SU-DHL-6 (cell line): ENCODE results near the gene KRT6A.

Experiments used
- H2AFZ ChIP-seq: fragments of 200-600 bp; sonication (generic); 2 replicates; pipeline ENCODE4 v1.6.1; 2014; ENCODE audit warnings: low read depth, mild to moderate bottlenecking, moderate library complexity, mixed read lengths, antibody characterized with exemption, low read length; ENCODE audit not compliant: severe bottlenecking
- H3F3A ChIP-seq: fragments of 200-600 bp; shearing (Covaris generic); 2 replicates; pipeline ENCODE4 v1.6.0; 2016; ENCODE audit warnings: antibody characterized with exemption, mild to moderate bottlenecking; ENCODE audit not compliant: insufficient read depth
- H3K27ac ChIP-seq: fragments of 200-600 bp; sonication (generic); 2 replicates; pipeline ENCODE4 v1.5.1; 2016; ENCODE audit warnings: low read depth, mild to moderate bottlenecking, low read length, moderate library complexity, mixed read lengths
- H3K27me3 ChIP-seq: fragments of 200-600 bp; sonication (generic), shearing (Covaris generic); 2 replicates; pipeline ENCODE4 v1.6.0; 2014; ENCODE audit warnings: mild to moderate bottlenecking, low read length
- H3K36me3 ChIP-seq: fragments of 200-600 bp; sonication (generic); 2 replicates; pipeline ENCODE4 v1.6.1; 2014; ENCODE audit warnings: mild to moderate bottlenecking, low read length, mixed read lengths
- H3K4me2 ChIP-seq: fragments of 300-600, 200-600 bp; shearing (Covaris generic), sonication (generic); 2 replicates; pipeline ENCODE4 v1.6.0; 2014; ENCODE audit warnings: low read length, low read depth, mild to moderate bottlenecking; ENCODE audit not compliant: poor library complexity, severe bottlenecking
- H3K4me3 ChIP-seq: fragments of 200-600 bp; sonication (generic); 2 replicates; pipeline ENCODE4 v1.5.1; 2014; ENCODE audit warnings: antibody characterized with exemption, low read length, mild to moderate bottlenecking, mixed read lengths; ENCODE audit not compliant: insufficient read depth, poor library complexity, severe bottlenecking
- H3K79me2 ChIP-seq: fragments of 200-600 bp; sonication (generic); 2 replicates; pipeline ENCODE4 v1.6.1; 2014; ENCODE audit warnings: mild to moderate bottlenecking, low read length, moderate library complexity; ENCODE audit not compliant: insufficient read depth
- H3K9ac ChIP-seq: fragments of 200-600 bp; sonication (generic); 2 replicates; pipeline ENCODE4 v1.7.0; 2014; ENCODE audit warnings: mild to moderate bottlenecking, low read length
- H3K9me2 ChIP-seq: fragments of 200-600 bp; sonication (generic); replicated peaks from 2 replicates; pipeline ENCODE4 v1.6.1; 2014; ENCODE audit warnings: low read length; ENCODE audit not compliant: insufficient read depth
- H3K9me3 ChIP-seq: fragments of 200-600 bp; sonication (generic); 2 replicates; pipeline ENCODE4 v1.6.1; 2014; ENCODE audit warnings: low read length, mixed read lengths; ENCODE audit not compliant: insufficient read depth
- H4K20me1 ChIP-seq: fragments of 200-600 bp; sonication (generic); 2 replicates; pipeline ENCODE4 v1.6.1; 2014; ENCODE audit warnings: low read depth, mild to moderate bottlenecking, antibody characterized with exemption, low read length, moderate library complexity, mixed read lengths
- EZH2phosphoT487 ChIP-seq: fragments of 200-600 bp; sonication (generic), shearing (Covaris generic); conservative IDR thresholded peaks from 2 replicates; pipeline ENCODE4 v1.6.1; 2018; ENCODE audit warnings: mild to moderate bottlenecking, antibody characterized with exemption, low read length, moderate library complexity, mixed read lengths
- TF ChIP-seq, protein P1 (sequence below): fragments of 200-600 bp; sonication (generic); IDR thresholded peaks from one replicate; pipeline ENCODE4 v1.5.1; 2017; ENCODE audit warnings: antibody characterized with exemption, mild to moderate bottlenecking, low read length, moderate library complexity; ENCODE audit not compliant: insufficient read depth, poor library complexity, severe bottlenecking

Gene KRT6A

DNA sequence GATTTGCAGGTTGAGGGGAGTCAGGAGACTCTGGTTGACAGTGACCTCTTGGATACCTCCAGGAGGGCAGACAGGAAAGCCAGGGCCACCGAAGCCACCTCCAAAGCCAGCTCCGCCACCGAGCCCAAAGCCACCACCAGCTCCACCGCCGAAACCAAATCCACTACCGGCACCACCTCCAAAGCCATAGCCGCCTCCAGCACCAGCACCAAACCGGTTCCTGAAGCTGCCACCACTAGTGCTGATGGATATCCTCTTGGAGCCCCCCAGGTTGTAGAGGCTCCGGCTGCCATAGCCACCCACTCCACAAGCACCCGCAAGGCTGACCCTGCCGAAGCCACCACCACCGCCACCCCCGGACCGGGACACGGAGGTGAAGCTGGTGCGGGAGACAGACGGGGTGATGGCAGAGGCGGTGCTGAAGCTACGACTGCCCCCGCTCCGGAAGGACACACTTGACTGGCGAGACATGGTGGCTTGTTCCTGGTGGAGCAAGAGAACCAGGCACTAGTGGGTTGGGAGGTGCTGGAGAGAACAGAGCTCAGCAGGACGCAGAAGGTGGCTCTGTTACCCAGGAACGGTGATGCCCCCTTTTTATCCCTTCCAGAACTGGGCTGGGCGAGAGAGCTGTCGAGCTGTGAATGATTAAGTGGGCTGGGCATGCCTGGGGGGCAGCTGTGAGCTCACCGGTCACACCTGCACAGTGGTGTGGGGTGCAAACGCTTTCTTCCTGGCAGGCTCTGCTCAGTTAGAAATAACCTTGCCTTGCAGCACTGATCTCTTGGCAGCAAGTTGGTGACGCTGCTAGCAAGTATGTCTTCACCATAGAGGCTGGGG, 27.0 kb upstream of the KRT6A start, which contains the start of gene KRT5:
Gene KRT5 (minus strand): TSS at position 569 of the 837 bp plus-strand sequence. CDS start 98 bp downstream, at position 471.
- Histone ChIP-seq H3K9ac (no peak within 1 kb of the TSS), H3K4me3 (no peak within 1 kb of the TSS), H3K27me3 (no peaks in the 10 kb centered on the region), H4K20me1 (no peaks in the 10 kb centered on the region; the same call in 1 of the 2 replicates), H3K9me2 (no peaks in the 10 kb centered on the region), H2AFZ (no peak within 1 kb of the TSS), H3F3A (no peaks in the 10 kb centered on the region), H3K9me3 (no peaks in the 10 kb centered on the region), H3K27ac (no peak within 1 kb of the TSS), H3K4me2 (no peak within 1 kb of the TSS), H3K36me3 (no peaks in the 10 kb centered on the region), H3K79me2 (no peaks in the 10 kb centered on the region)
- TF ChIP-seq, protein P1, sequence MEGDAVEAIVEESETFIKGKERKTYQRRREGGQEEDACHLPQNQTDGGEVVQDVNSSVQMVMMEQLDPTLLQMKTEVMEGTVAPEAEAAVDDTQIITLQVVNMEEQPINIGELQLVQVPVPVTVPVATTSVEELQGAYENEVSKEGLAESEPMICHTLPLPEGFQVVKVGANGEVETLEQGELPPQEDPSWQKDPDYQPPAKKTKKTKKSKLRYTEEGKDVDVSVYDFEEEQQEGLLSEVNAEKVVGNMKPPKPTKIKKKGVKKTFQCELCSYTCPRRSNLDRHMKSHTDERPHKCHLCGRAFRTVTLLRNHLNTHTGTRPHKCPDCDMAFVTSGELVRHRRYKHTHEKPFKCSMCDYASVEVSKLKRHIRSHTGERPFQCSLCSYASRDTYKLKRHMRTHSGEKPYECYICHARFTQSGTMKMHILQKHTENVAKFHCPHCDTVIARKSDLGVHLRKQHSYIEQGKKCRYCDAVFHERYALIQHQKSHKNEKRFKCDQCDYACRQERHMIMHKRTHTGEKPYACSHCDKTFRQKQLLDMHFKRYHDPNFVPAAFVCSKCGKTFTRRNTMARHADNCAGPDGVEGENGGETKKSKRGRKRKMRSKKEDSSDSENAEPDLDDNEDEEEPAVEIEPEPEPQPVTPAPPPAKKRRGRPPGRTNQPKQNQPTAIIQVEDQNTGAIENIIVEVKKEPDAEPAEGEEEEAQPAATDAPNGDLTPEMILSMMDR, result no peak
- TF ChIP-seq EZH2phosphoT487, result no peak

GRCh38 chr12:52519387-52519703, 26.3 kb upstream of the KRT6A start:
- no peaks in the 10 kb centered on the region for H3K9me2 ChIP-seq
- no peak overlapping the region for H2AFZ ChIP-seq
- no peaks in the 10 kb centered on the region for H3K36me3 ChIP-seq
- H3K4me3 ChIP-seq, result no peak overlapping the region
- no peak overlapping the region for H3K4me2 ChIP-seq
- no peaks in the 10 kb centered on the region for H3F3A ChIP-seq
- no peaks in the 10 kb centered on the region for H3K79me2 ChIP-seq
- H3K9ac ChIP-seq, result no peak overlapping the region
- TF ChIP-seq EZH2phosphoT487, result no peak
- TF ChIP-seq, protein P1, result no peak
- no peaks in the 10 kb centered on the region for H3K9me3 ChIP-seq
- H3K27ac ChIP-seq, result no peak overlapping the region
- H4K20me1 ChIP-seq, result no peaks in the 10 kb centered on the region; the same call in 1 of the 2 replicates
- no peaks in the 10 kb centered on the region for H3K27me3 ChIP-seq

DNA sequence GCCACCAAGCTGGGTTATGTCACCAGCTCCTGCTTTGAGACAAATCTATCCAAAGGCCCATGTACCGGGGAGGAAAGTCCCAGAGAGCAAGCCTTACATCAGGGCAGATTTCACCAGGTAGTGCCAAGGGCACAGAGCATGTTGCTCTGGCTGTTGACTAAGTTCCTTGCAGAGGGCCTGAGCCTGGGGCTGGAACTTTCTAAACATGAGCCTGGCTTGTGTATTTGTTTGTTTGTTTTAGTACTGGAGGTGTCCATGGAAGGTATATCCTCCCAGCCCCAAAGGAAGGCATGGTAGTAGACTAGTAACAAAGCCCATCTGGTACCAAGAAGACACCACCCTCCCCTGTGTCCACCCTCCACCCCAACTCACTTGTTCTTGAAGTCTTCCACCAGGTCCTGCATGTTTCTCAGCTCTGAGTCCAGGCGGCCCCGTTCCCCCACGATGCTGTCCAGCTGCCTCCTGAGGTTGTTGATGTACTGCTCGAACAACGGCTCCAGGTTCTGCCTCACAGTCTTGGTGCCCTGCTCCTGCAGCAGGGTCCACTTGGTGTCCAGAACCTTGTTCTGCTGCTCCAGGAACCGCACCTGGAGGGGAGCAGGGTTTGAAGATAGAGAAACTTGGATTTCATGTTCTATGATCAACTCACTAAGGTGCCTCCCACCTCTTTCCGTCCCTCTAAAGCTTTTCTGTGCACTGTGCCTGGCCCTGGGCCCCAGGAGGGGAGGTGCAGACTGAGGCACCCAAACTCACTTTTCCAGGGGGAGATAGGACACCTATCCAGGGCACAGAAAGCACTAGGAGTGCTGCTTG, 25.7 kb upstream of the KRT6A start:
- no peaks in the 10 kb centered on the region; the same call in 1 of the 2 replicates for H4K20me1 ChIP-seq
- no peaks in the 10 kb centered on the region for H3K9me3 ChIP-seq
- H3K36me3 ChIP-seq, result no peaks in the 10 kb centered on the region
- H3K4me3 ChIP-seq, result no peak overlapping the region
- no peak overlapping the region for H3K9ac ChIP-seq
- H2AFZ ChIP-seq, result no peak overlapping the region
- no peak overlapping the region for H3K27ac ChIP-seq
- H3F3A ChIP-seq, result no peaks in the 10 kb centered on the region
- H3K9me2 ChIP-seq, result no peaks in the 10 kb centered on the region
- H3K4me2 ChIP-seq, result no peak overlapping the region
- H3K79me2 ChIP-seq, result no peaks in the 10 kb centered on the region
- no peak for TF ChIP-seq EZH2phosphoT487
- TF ChIP-seq, protein P1, result no peak
- no peaks in the 10 kb centered on the region for H3K27me3 ChIP-seq
